Smooth muscle cell of the umbilical artery (primary cell): ENCODE results near the gene RANBP10. TPM values are rescaled to one million over a fixed set of nuclear protein-coding genes. Genes with fewer than 3 reads are reported as not detected.

Source experiments
- total RNA-seq: library from RNA; depleted of rRNA; stranded (reverse); fragments of >200 nt; gene quantifications from 2 replicates; pipeline ENCODE4 v1.2.3, GENCODE V29; 2014

Gene RANBP10
- total RNA-seq: 3.9 and 7.1 TPM in 2 replicates

DNA sequence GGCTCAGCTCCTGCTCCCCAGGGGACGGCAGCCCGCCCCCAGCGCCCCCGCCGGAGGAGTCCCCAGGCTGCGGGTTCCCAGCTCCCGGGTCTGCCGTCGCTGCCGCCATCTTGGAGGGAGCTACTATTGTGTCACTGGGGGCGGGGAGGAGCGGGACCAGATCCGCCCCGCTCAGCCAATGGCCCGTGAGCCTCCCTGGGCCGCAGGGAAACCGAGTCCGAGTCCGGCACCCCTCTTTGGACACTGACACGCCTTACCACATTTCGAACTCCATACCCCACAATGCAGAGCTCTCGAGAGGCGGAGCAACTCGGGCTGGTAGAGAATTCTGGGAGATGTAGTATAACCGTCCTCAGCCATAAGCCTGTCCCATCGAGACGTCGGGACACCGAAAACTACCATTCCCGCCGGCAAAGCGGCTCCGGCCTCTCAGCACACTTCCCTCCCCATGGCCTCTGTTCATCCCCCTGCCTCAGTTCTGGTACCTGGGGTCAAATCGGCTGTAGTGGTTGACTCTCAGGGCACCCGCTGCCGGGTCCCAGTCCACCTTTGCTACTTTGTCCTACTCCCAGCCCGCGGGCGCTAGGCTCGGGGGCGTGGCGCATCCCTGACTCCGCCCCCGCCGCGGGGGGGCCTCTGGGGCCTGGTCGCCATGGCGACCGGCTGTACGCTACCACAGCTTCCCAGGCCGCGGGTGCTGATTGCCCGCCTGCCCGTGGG is at the start of gene RANBP10, which contains the start of gene TSNAXIP1:
RANBP10 (minus strand) TSS at position 133 of the 720 bp plus-strand sequence; CDS start at position 109, 24 bp downstream.
TSNAXIP1 (plus strand) TSS at position 462 of the 720 bp plus-strand sequence. CDS start 261 bp downstream, outside the sequence.

DNA sequence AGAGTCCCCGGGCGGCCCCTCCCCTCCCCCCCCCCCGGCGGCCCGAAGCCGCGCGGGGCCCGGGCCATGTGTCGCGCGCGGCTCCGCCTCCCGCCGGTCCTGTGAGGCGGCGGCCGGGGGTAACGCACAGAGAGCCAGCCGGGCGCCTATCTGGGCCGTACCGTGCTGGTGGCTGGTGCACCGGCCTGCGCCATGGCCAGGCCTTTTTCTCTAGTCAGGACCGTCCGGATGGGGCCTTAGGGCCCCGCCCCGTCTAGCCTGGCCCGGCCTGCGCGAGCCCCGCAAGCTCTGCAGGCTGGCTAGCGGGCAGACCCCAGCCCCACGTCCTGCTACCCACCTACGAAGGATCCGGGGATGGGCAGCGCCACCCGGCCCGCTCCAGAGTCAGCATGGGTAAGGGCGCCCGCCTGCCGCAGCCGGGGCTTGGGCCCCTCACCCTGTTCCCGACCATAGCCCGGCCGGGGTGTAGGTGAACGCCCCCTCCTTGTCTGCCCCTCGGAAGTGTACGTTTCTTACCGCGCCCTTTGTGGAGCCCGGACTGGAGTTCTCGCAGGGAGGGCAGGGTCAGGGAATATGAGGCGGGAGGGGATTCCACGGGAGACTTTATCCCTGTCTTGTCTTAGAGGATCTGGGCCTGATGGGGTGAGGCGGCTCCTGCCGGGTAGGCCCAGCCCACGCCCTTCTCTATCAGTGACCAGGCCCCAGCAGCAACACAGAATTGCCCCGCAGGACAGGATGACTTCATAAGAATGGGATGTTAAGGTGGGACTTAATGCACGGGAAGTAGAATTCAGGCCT is 40.9 kb upstream of the RANBP10 start, which contains the start of gene CENPT:
CENPT (minus strand) TSS at position 630 of the 798 bp plus-strand sequence. CDS start 13,834 bp downstream, outside the sequence.

DNA sequence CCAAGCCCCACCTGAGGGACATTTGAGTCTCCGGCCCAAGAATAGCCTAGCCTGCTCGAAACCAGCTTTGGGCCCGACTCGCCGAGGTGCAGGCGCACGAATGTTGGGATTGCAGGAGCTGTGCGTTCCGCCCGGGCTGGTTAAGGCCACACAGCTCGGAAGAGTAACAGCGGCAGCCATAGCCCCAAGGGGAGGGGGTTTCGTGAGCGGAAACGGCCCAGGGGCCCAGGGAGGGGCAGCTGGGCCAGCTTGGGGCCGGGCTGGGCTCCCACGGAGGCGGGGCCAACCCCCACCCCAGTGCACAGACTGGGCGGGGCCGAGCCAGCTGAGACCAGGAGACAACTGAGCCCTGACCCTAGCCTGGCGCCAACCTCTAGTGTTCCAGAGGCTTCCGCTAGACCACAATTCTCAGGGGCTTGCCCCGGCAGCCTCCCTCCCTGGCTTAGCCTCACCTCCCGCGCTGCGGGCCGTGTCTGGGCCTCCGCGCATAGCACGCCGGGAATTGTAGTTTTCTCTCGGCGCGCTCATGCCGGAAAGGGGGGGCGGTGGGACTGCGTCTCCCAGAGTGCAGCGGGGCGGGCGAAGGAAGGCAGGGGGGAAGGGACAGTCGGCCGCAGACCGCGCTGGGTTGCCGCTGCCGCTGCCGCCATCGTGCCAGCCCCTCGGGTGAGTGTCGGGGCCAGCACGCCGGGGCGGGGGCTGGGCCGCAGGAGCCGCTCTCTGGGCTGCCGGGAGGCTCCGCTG is 40.1 kb upstream of the RANBP10 start, which contains the start of gene NUTF2:
NUTF2 (plus strand) TSS at position 614 of the 744 bp plus-strand sequence. CDS start 18,198 bp downstream, outside the sequence.

DNA sequence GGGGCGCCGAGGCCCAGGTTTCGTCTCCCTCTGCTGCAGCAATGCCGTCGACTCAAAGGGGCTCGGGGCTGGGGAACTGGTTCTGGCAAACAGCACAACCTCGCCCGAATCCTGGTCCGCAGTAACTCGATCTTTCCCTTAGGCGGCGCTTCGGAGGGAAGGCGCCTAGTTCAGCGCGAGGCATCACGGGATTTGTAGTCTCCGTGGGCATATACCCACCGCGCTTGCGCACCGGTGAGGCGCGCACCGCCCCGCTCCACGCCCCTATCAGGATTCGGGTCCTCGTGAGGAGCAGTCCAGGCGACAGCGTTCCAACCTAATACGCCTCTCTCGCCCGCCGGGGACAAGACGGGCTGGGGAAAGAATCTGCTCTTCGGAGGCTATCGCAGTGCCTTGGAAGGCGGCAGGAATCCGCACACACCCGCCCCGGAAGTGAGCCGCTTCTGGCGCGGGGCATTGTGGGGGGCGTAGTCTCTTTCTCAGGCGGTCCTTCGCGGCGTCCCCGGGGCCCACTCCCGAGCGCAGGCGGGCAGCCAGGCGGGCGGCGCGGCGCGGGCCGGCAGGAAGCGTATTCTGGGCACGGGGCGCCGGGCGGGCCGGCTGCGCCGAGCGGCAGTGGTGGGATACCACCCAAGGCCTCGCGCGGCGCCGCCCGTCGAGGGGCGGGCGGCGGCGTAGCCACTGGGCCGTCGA is 35.6 kb upstream of the RANBP10 start, which contains the start of gene THAP11:
THAP11 (plus strand) TSS at position 505 of the 693 bp plus-strand sequence. CDS start 235 bp downstream, outside the sequence.

DNA sequence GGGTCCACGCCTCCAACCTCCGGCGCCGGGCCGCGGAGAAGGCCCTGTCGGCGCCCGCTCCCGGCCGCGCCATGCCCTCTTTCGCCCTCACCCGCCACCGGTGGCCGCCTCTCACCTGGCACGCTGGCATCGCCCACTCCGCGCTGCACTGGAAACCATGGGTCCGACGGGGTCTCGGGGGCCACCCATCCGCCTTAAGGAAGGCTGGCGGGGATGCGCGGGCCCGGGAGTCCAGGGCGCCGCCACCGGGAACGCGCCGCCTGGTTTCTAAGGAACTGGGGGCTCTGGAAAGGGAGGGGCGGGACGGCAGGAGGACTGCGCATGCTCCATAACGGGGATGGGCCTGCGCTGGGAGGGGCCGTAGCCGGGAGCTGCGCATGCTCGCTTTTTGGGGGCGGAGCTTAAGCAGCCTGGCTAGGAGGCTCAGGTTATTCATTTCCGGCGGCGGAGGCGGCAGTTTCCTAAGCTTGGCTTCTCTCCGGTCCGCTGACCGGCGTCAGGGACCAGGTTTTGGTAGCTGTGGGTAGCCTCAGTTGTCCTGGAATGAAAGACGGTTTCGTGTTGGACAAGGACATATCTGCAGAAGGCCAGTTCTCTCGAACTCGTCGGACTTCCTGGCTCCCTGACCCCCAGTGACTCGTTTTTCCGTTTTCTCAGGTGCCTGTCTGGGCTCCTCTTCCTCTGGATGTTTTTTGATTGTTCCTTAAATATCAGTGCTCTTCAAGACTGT is 87.1 kb downstream of the RANBP10 start, which contains the start of gene GFOD2:
GFOD2 (minus strand) TSS at position 269 of the 730 bp plus-strand sequence. CDS start 33,601 bp downstream, outside the sequence.

Other genes starting within 250 kb of the RANBP10 start
- gene CTCF, start 244.0 kb downstream of the RANBP10 start, total RNA-seq: 13.4 and 16.6 TPM in 2 replicates
- gene CARMIL2, start 161.4 kb downstream of the RANBP10 start, total RNA-seq: under 0.01 and 0.37 TPM in 2 replicates
- 11.3 and 15.8 TPM in 2 replicates for gene ACD, start 146.3 kb downstream of the RANBP10 start, total RNA-seq
- 0.59 and 1.2 TPM in 2 replicates for gene PARD6A, start 145.6 kb downstream of the RANBP10 start, total RNA-seq
- 12.4 and 14.0 TPM in 2 replicates for gene ENKD1, start 139.8 kb downstream of the RANBP10 start, total RNA-seq
- 2.2 and 5.6 TPM in 2 replicates for gene C16orf86, start 139.7 kb downstream of the RANBP10 start, total RNA-seq
- 12.5 and 20.3 TPM in 2 replicates for gene GFOD2, start 87.2 kb downstream of the RANBP10 start, total RNA-seq
- 0.32 and 1.5 TPM in 2 replicates for gene TSNAXIP1, start 329 bp upstream of the RANBP10 start, total RNA-seq
- 31.1 and 35.3 TPM in 2 replicates for gene THAP11, start 35.8 kb upstream of the RANBP10 start, total RNA-seq
- 73.9 and 178 TPM in 2 replicates for gene NUTF2, start 40.4 kb upstream of the RANBP10 start, total RNA-seq
- 19.9 and 29.6 TPM in 2 replicates for gene CENPT, start 41.1 kb upstream of the RANBP10 start, total RNA-seq
- 46.9 and 83.3 TPM in 2 replicates for gene EDC4, start 66.5 kb upstream of the RANBP10 start, total RNA-seq
- not detected in 2 replicates for gene NRN1L, start 78.3 kb upstream of the RANBP10 start, total RNA-seq
- 27.6 and 28.9 TPM in 2 replicates for gene PSKH1, start 86.7 kb upstream of the RANBP10 start, total RNA-seq
- gene CTRL, start 125.3 kb upstream of the RANBP10 start, total RNA-seq: under 0.01 and 0.51 TPM in 2 replicates
- gene PSMB10, start 130.3 kb upstream of the RANBP10 start, total RNA-seq: 22.0 and 46.3 TPM in 2 replicates
- 6.5 and 10.4 TPM in 2 replicates for gene LCAT, start 137.6 kb upstream of the RANBP10 start, total RNA-seq
- gene SLC12A4, start 162.1 kb upstream of the RANBP10 start, total RNA-seq: 119 and 195 TPM in 2 replicates
- not detected in 2 replicates for gene DPEP3, start 173.9 kb upstream of the RANBP10 start, total RNA-seq
- not detected in 2 replicates for gene DPEP2, start 192.9 kb upstream of the RANBP10 start, total RNA-seq
- gene DPEP2NB, start 209.4 kb upstream of the RANBP10 start, total RNA-seq: not detected in 2 replicates
- 7.3 and 8.3 TPM in 2 replicates for gene DDX28, start 216.7 kb upstream of the RANBP10 start, total RNA-seq
- gene DUS2, start 216.7 kb upstream of the RANBP10 start, total RNA-seq: 12.5 and 21.1 TPM in 2 replicates